Trophoblast cell (in vitro differentiated cells and primary cell): ENCODE results near the gene PRPSAP2.
"Not testable (repeated sequence)": the region's sequence is repeated elsewhere in the genome, so short reads cannot be mapped to it uniquely, and the experiment has no call there.

Experiments used
- DNase-seq, 2 donors: peaks; one replicate each; pipeline ENCODE4 v3.0.0-alpha.2; 2016
- H2AFZ ChIP-seq: 2 replicates; pipeline ENCODE4 v1.6.1; 2013; ENCODE audit warnings: low read length, moderate library complexity, mild to moderate bottlenecking; ENCODE audit not compliant: insufficient read depth, poor library complexity
- H2AK5ac ChIP-seq: 2 replicates; pipeline ENCODE4 v1.6.1; 2013; ENCODE audit warnings: mild to moderate bottlenecking, low read length
- H2BK120ac ChIP-seq: 2 replicates; pipeline ENCODE4 v1.6.1; 2013; ENCODE audit warnings: low read length, mild to moderate bottlenecking, moderate library complexity; ENCODE audit not compliant: insufficient read depth, poor library complexity
- H2BK12ac ChIP-seq: 2 replicates; pipeline ENCODE4 v1.6.1; 2013; ENCODE audit warnings: mild to moderate bottlenecking, low read length, moderate library complexity
- H2BK5ac ChIP-seq: 2 replicates; pipeline ENCODE4 v1.6.1; 2013; ENCODE audit warnings: low read length, low read depth, moderate library complexity, mild to moderate bottlenecking; ENCODE audit not compliant: poor library complexity
- H3K14ac ChIP-seq: 2 replicates; pipeline ENCODE4 v1.6.1; 2013; ENCODE audit warnings: mild to moderate bottlenecking, low read length
- H3K18ac ChIP-seq: 2 replicates; pipeline ENCODE4 v1.6.1; 2013; ENCODE audit warnings: mild to moderate bottlenecking, low read length
- H3K23ac ChIP-seq: 2 replicates; pipeline ENCODE4 v1.6.1; 2013; ENCODE audit warnings: low read length
- H3K27ac ChIP-seq: 2 replicates; pipeline ENCODE4 v1.5.1; 2013; ENCODE audit warnings: low read depth, mild to moderate bottlenecking, inconsistent platforms, low read length, moderate library complexity
- H3K27me3 ChIP-seq: 2 replicates; pipeline ENCODE4 v1.6.1; 2013; ENCODE audit warnings: inconsistent platforms, mild to moderate bottlenecking, low read length, moderate library complexity; ENCODE audit not compliant: insufficient read depth
- H3K36me3 ChIP-seq, 2 experiments: 1 replicate in 1 of 2; 2 replicates in 1 of 2; pipeline ENCODE4 v1.6.1; 2013; ENCODE audit warnings: low read length in 2 of 2, mild to moderate bottlenecking in 2 of 2, moderate library complexity in 1 of 2; ENCODE audit not compliant: insufficient read depth in 2 of 2, control insufficient read depth in 1 of 2
- H3K4ac ChIP-seq: 2 replicates; pipeline ENCODE4 v1.6.1; 2013; ENCODE audit warnings: low read depth, mild to moderate bottlenecking, low read length, moderate library complexity
- H3K4me1 ChIP-seq, 2 experiments: 1 replicate in 1 of 2; 2 replicates in 1 of 2; pipeline ENCODE4 v1.6.1; 2013; ENCODE audit warnings: low read length in 2 of 2, mild to moderate bottlenecking in 2 of 2, moderate library complexity in 1 of 2; ENCODE audit not compliant: insufficient read depth in 2 of 2, control insufficient read depth in 1 of 2
- H3K4me2 ChIP-seq: 2 replicates; pipeline ENCODE4 v1.6.1; 2013; ENCODE audit warnings: inconsistent platforms, mild to moderate bottlenecking, low read length, moderate library complexity
- H3K4me3 ChIP-seq: 2 replicates; pipeline ENCODE4 v1.5.1; 2013; ENCODE audit warnings: mild to moderate bottlenecking, low read depth, low read length, inconsistent platforms
- H3K79me1 ChIP-seq: one replicate; pipeline ENCODE4 v1.6.1; 2013; ENCODE audit warnings: low read length
- H3K79me2 ChIP-seq: 2 replicates; pipeline ENCODE4 v1.6.1; 2013; ENCODE audit warnings: low read length, mild to moderate bottlenecking; ENCODE audit not compliant: control insufficient read depth, insufficient read depth, poor library complexity
- H3K9ac ChIP-seq: 2 replicates; pipeline ENCODE4 v1.6.1; 2013; ENCODE audit warnings: mild to moderate bottlenecking, low read length
- H3K9me3 ChIP-seq: 2 replicates; pipeline ENCODE4 v1.6.1; 2013; ENCODE audit warnings: low read depth, mild to moderate bottlenecking, control low read depth, inconsistent platforms, low read length; ENCODE audit not compliant: insufficient read depth
- H4K12ac ChIP-seq: 2 replicates; pipeline ENCODE4 v1.6.1; 2013; ENCODE audit warnings: low read depth, mild to moderate bottlenecking, low read length, moderate library complexity
- H4K8ac ChIP-seq: 2 replicates; pipeline ENCODE4 v1.6.1; 2013; ENCODE audit warnings: low read depth, mild to moderate bottlenecking, low read length, moderate library complexity
- H4K91ac ChIP-seq: one replicate; pipeline ENCODE4 v1.6.1; 2013; ENCODE audit warnings: low read depth, mild to moderate bottlenecking, low read length, moderate library complexity
- WGBS: extraction: QIAGEN DNeasy Blood & Tissue Kit; methylation state at CpG from one replicate; pipeline ENCODE4 v1.1.7; 2013; ENCODE audit warnings: missing lambda C conversion rate; ENCODE audit not compliant: insufficient read length, insufficient coverage; ENCODE audit errors: extremely low coverage; 5-methylcytosine and 5-hydroxymethylcytosine counted together

PRPSAP2 gene

GRCh38 chr17:18921912-18922451 is 64.1 kb downstream of the PRPSAP2 start:
- Histone ChIP-seq H2BK120ac (no peak overlapping the region), H3K4me2 (no peak overlapping the region), H3K14ac (no peak overlapping the region), H2BK12ac (no peak overlapping the region), H3K79me2 (no peaks in the 10 kb centered on the region), H3K4me1 (no peaks in the 10 kb centered on the region), H3K36me3 (peaks cover 12 to 16% of the 10 kb centered on the region in 2 experiments), H4K91ac (no peak overlapping the region), H3K4me3 (no peak overlapping the region), H4K12ac (no peak overlapping the region), H3K23ac (no peak overlapping the region), H4K8ac (no peak overlapping the region), H3K18ac (no peak overlapping the region), H2AK5ac (no peak overlapping the region), H3K9ac (no peak overlapping the region), H3K27me3 (no peaks in the 10 kb centered on the region), H3K79me1 (no peaks in the 10 kb centered on the region), H2AFZ (no peak overlapping the region), H2BK5ac (no peak overlapping the region), H3K27ac (no peak overlapping the region), H3K4ac (no peak overlapping the region), H3K9me3 (no peaks in the 10 kb centered on the region)
- no CpG with 5 or more reads among the region's 4 CpGs for WGBS
- no peak for DNase-seq

- H4K12ac ChIP-seq, H2BK5ac ChIP-seq, H4K8ac ChIP-seq, H4K91ac ChIP-seq, H2AFZ ChIP-seq, H3K9me3 ChIP-seq, H3K9ac ChIP-seq, H3K27ac ChIP-seq, H3K4ac ChIP-seq, H3K14ac ChIP-seq, H3K4me3 ChIP-seq, H3K79me2 ChIP-seq, H3K27me3 ChIP-seq, H2AK5ac ChIP-seq, H3K4me1 ChIP-seq, H3K18ac ChIP-seq, H3K23ac ChIP-seq, H3K4me2 ChIP-seq, H2BK12ac ChIP-seq, H3K79me1 ChIP-seq, DNase-seq, H2BK120ac ChIP-seq: not testable (repeated sequence)
- peaks cover 12 to 16% of the 10 kb centered on the region in 2 experiments for H3K36me3 ChIP-seq
- no CpG with 5 or more reads among the region's 7 CpGs for WGBS
Measured at GRCh38 chr17:18922596-18922995, 64.7 kb downstream of the PRPSAP2 start.

- Histone ChIP-seq H2BK12ac (no peak overlapping the region), H4K8ac (no peak overlapping the region), H3K4me1 (no peaks in the 10 kb centered on the region), H3K27ac (no peak overlapping the region), H3K36me3 (peaks cover 11 to 16% of the 10 kb centered on the region in 2 experiments), H3K79me1 (no peaks in the 10 kb centered on the region), H3K14ac (no peak overlapping the region), H4K12ac (no peak overlapping the region), H2BK5ac (no peak overlapping the region), H2AFZ (no peak overlapping the region), H3K79me2 (no peaks in the 10 kb centered on the region), H3K23ac (no peak overlapping the region), H3K18ac (no peak overlapping the region), H3K9me3 (no peaks in the 10 kb centered on the region), H4K91ac (no peak overlapping the region), H3K4ac (no peak overlapping the region), H3K4me2 (no peak overlapping the region), H3K4me3 (no peak overlapping the region), H2AK5ac (no peak overlapping the region), H2BK120ac (no peak overlapping the region), H3K27me3 (no peaks in the 10 kb centered on the region), H3K9ac (no peak overlapping the region)
- DNase-seq = no peak
- WGBS = no CpG with 5 or more reads among the region's 1 CpG
Measured at GRCh38 chr17:18925187-18925586, 67.3 kb downstream of the PRPSAP2 start.

- Histone ChIP-seq H3K14ac (no peak overlapping the region), H3K27me3 (no peaks in the 10 kb centered on the region), H3K79me1 (no peaks in the 10 kb centered on the region), H4K12ac (no peak overlapping the region), H3K23ac (no peak overlapping the region), H4K8ac (no peak overlapping the region), H3K18ac (no peak overlapping the region), H2BK120ac (no peak overlapping the region), H3K4ac (no peak overlapping the region), H2BK5ac (no peak overlapping the region), H4K91ac (no peak overlapping the region), H3K9ac (no peak overlapping the region), H3K4me1 (no peaks in the 10 kb centered on the region), H3K36me3 (peaks cover 13 to 23% of the 10 kb centered on the region in 2 experiments), H3K4me2 (no peak overlapping the region), H2AFZ (no peak overlapping the region), H3K27ac (no peak overlapping the region), H3K4me3 (no peak overlapping the region), H2BK12ac (no peak overlapping the region), H3K9me3 (no peaks in the 10 kb centered on the region), H2AK5ac (no peak overlapping the region), H3K79me2 (no peaks in the 10 kb centered on the region)
- WGBS = no CpG with 5 or more reads among the region's 9 CpGs
- no peak for DNase-seq
Measured at GRCh38 chr17:18928628-18929125, 70.7 kb downstream of the PRPSAP2 start.
